ENCODE measurements around the gene SNX12. TPM values are rescaled to one million over a fixed set of nuclear protein-coding genes. Genes with fewer than 3 reads are reported as not detected.

The SNX12 gene
- total and polyA plus RNA-seq, 2 experiments from 2014 or later, result 10.4 to 76.1 TPM

GRCh38 chrX:71085900-71086299, 17.8 kb upstream of the SNX12 start:
- Histone ChIP-seq H3K36me3 (ENCODE audit: low read depth) (no peaks in the 10 kb centered on the region), H3K4me1 (ENCODE audit: insufficient read depth) (no peaks in the 10 kb centered on the region), H3K9me3 (ENCODE audit: low read depth) (no peaks in the 10 kb centered on the region), H3K27ac (no peak overlapping the region), H2AFZ (no peak overlapping the region), H3K79me2 (ENCODE audit: insufficient read depth) (no peaks in the 10 kb centered on the region), H3F3A (ENCODE audit: insufficient read depth) (no peaks in the 10 kb centered on the region), H3K9me2 (ENCODE audit: insufficient read depth) (no peaks in the 10 kb centered on the region), H4K20me1 (ENCODE audit: insufficient read depth) (no peaks in the 10 kb centered on the region), H3K4me3 (no peak overlapping the region), H3K9ac (no peak overlapping the region), H3K27me3 (replicated peaks; ENCODE audit: insufficient read depth) (no peaks in the 10 kb centered on the region), H3K4me2 (ENCODE audit: unreplicated experiment) (no peak overlapping the region)
- TF ChIP-seq EZH2phosphoT487 (IDR thresholded peaks at IDR 0.05; ENCODE audit: insufficient read depth, low read depth), result no peak
- no peak for TF ChIP-seq EZH2 (IDR thresholded peaks at IDR 0.05; ENCODE audit: insufficient read depth, poor library complexity, severe bottlenecking)
- no peak for DNase-seq
- 34 to 37% methylated on average over 4 of the region's 4 CpGs for WGBS, 2 experiments (ENCODE audit: low coverage in 1 of 2, low lambda C conversion rate in 2 of 2, missing lambda C conversion rate in 2 of 2)
- in situ Hi-C loops (cut with MboI), result no loop called here

GRCh38 chrX:71082822-71083221, 14.7 kb upstream of the SNX12 start:
- no peaks in the 10 kb centered on the region for H3K27me3 ChIP-seq (replicated peaks; ENCODE audit: insufficient read depth)
- H2AFZ ChIP-seq, result no peak overlapping the region
- H3K27ac ChIP-seq, result no peak overlapping the region
- no peak for DNase-seq
- H3K79me2 ChIP-seq (ENCODE audit: insufficient read depth), result no peaks in the 10 kb centered on the region
- no peaks in the 10 kb centered on the region for H3K4me1 ChIP-seq (ENCODE audit: insufficient read depth)
- WGBS, 2 experiments (ENCODE audit: low coverage in 1 of 2, low lambda C conversion rate in 2 of 2, missing lambda C conversion rate in 2 of 2), result 64 to 69% methylated on average over 4 of the region's 4 CpGs
- no peaks in the 10 kb centered on the region for H3K36me3 ChIP-seq (ENCODE audit: low read depth)
- no peaks in the 10 kb centered on the region for H3K9me2 ChIP-seq (ENCODE audit: insufficient read depth)
- H3K4me3 ChIP-seq, result no peak overlapping the region
- TF ChIP-seq EZH2phosphoT487 (IDR thresholded peaks at IDR 0.05; ENCODE audit: insufficient read depth, low read depth) (no peak), EZH2 (IDR thresholded peaks at IDR 0.05; ENCODE audit: insufficient read depth, poor library complexity, severe bottlenecking) (no peak)
- in situ Hi-C loops (cut with MboI), result no loop called here
- no peak overlapping the region for H3K4me2 ChIP-seq (ENCODE audit: unreplicated experiment)
- no peaks in the 10 kb centered on the region for H4K20me1 ChIP-seq (ENCODE audit: insufficient read depth)
- no peaks in the 10 kb centered on the region for H3F3A ChIP-seq (ENCODE audit: insufficient read depth)
- no peak overlapping the region for H3K9ac ChIP-seq
- no peaks in the 10 kb centered on the region for H3K9me3 ChIP-seq (ENCODE audit: low read depth)

DNA sequence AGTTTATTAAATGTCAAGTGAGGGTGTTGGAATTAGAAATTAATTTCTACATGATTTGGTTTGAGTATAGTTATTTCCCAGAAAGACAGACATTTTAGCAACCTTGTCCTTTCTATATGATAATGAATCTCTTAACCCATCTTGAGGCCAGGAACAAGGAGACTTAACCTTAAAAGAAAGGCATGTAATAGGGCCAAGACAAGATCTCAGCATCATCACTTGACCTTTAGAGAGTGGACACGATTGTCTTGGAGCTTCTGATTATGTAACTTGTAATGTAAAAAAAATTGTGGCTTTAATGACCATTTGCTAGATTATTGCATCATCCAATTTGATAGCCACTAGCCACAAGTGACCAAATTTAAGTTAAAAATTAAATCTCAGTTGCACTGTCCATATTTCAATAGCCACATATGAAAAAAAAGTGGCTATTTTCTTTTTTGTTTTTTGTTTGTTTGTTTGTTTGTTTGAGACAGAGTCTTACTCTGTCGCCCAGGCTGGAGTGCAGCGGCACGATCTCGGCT, 14.1 kb upstream of the SNX12 start:
- Histone ChIP-seq H3F3A (ENCODE audit: insufficient read depth) (no peaks in the 10 kb centered on the region), H3K4me2 (ENCODE audit: unreplicated experiment) (no peak overlapping the region), H3K9me3 (ENCODE audit: low read depth) (no peaks in the 10 kb centered on the region), H2AFZ (no peak overlapping the region), H3K9me2 (ENCODE audit: insufficient read depth) (no peaks in the 10 kb centered on the region), H3K27me3 (replicated peaks; ENCODE audit: insufficient read depth) (no peaks in the 10 kb centered on the region), H3K36me3 (ENCODE audit: low read depth) (no peaks in the 10 kb centered on the region), H3K9ac (no peak overlapping the region), H4K20me1 (ENCODE audit: insufficient read depth) (no peaks in the 10 kb centered on the region), H3K4me1 (ENCODE audit: insufficient read depth) (no peaks in the 10 kb centered on the region), H3K27ac (no peak overlapping the region), H3K4me3 (no peak overlapping the region), H3K79me2 (ENCODE audit: insufficient read depth) (no peaks in the 10 kb centered on the region)
- 88 to 91% methylated on average over 2 to 5 of the region's 5 CpGs for WGBS, 2 experiments (ENCODE audit: low coverage in 1 of 2, low lambda C conversion rate in 2 of 2, missing lambda C conversion rate in 2 of 2)
- in situ Hi-C loops (cut with MboI), result no loop called here
- DNase-seq, result no peak
- TF ChIP-seq EZH2 (IDR thresholded peaks at IDR 0.05; ENCODE audit: insufficient read depth, poor library complexity, severe bottlenecking), result no peak
- TF ChIP-seq EZH2phosphoT487 (IDR thresholded peaks at IDR 0.05; ENCODE audit: insufficient read depth, low read depth), result no peak

GRCh38 chrX:71081330-71082123, 13.4 kb upstream of the SNX12 start:
- no peak overlapping the region for H2AFZ ChIP-seq
- no peaks in the 10 kb centered on the region for H3K79me2 ChIP-seq (ENCODE audit: insufficient read depth)
- H4K20me1 ChIP-seq (ENCODE audit: insufficient read depth), result no peaks in the 10 kb centered on the region
- in situ Hi-C loops (cut with MboI), result no loop called here
- TF ChIP-seq EZH2 (IDR thresholded peaks at IDR 0.05; ENCODE audit: insufficient read depth, poor library complexity, severe bottlenecking) (no peak), EZH2phosphoT487 (IDR thresholded peaks at IDR 0.05; ENCODE audit: insufficient read depth, low read depth) (no peak)
- 46 to 57% methylated on average over 3 of the region's 3 CpGs for WGBS, 2 experiments (ENCODE audit: low coverage in 1 of 2, low lambda C conversion rate in 2 of 2, missing lambda C conversion rate in 2 of 2)
- DNase-seq, result peak; percentile 47
- no peaks in the 10 kb centered on the region for H3K27me3 ChIP-seq (replicated peaks; ENCODE audit: insufficient read depth)
- no peak overlapping the region for H3K4me2 ChIP-seq (ENCODE audit: unreplicated experiment)
- H3K36me3 ChIP-seq (ENCODE audit: low read depth), result no peaks in the 10 kb centered on the region
- H3K9me3 ChIP-seq (ENCODE audit: low read depth), result no peaks in the 10 kb centered on the region
- no peak overlapping the region for H3K9ac ChIP-seq
- H3F3A ChIP-seq (ENCODE audit: insufficient read depth), result no peaks in the 10 kb centered on the region
- no peak overlapping the region for H3K4me3 ChIP-seq
- no peaks in the 10 kb centered on the region for H3K4me1 ChIP-seq (ENCODE audit: insufficient read depth)
- H3K27ac ChIP-seq, result no peak overlapping the region
- no peaks in the 10 kb centered on the region for H3K9me2 ChIP-seq (ENCODE audit: insufficient read depth)
